ENCODE data around the gene EVA1C.
"Not testable (repeated sequence)": the region's sequence is repeated elsewhere in the genome, so short reads cannot be mapped to it uniquely, and the experiment has no call there.

DNA sequence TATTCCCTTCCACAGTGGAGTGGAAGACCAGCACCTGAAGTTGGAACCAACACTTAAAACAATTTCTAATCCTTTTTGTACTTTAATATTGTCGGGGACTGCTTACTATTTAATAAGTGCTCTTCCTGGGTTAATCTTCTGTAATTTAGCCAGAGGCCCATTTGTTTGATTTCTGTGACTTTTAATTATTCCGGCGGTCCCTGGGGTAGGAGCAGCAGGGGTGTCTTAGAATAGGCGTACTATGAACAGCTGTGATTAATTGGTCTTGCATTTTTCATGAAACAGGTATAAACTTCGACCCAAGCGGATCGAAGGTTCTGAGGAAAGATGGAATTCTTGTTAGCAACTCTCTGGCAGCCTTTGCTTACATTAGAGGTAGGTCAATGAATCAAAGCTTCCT lies 91.1 kb downstream of the EVA1C start:
- TF ChIP-seq SUZ12 (IDR thresholded peaks at IDR 0.05; ENCODE audit: extremely low read depth, insufficient read depth, insufficient read length); YY1 (IDR thresholded peaks at IDR 0.05; ENCODE audit: insufficient read depth, insufficient read length); ZNF274 (IDR thresholded peaks at IDR 0.05; ENCODE audit: low read depth, low read length): not testable (repeated sequence)
